CD4-positive, alpha-beta T cell treated with Interleukin-2 at 100 ng/mL for 4 hours (primary cell): Measurements from ENCODE around the gene FBXW8.

ENCODE experiments used
- DNase-seq: peaks from one replicate; pipeline ENCODE4 v3.0.0-alpha.2; 2020; ENCODE audit warnings: low spot score

The FBXW8 gene

DNA sequence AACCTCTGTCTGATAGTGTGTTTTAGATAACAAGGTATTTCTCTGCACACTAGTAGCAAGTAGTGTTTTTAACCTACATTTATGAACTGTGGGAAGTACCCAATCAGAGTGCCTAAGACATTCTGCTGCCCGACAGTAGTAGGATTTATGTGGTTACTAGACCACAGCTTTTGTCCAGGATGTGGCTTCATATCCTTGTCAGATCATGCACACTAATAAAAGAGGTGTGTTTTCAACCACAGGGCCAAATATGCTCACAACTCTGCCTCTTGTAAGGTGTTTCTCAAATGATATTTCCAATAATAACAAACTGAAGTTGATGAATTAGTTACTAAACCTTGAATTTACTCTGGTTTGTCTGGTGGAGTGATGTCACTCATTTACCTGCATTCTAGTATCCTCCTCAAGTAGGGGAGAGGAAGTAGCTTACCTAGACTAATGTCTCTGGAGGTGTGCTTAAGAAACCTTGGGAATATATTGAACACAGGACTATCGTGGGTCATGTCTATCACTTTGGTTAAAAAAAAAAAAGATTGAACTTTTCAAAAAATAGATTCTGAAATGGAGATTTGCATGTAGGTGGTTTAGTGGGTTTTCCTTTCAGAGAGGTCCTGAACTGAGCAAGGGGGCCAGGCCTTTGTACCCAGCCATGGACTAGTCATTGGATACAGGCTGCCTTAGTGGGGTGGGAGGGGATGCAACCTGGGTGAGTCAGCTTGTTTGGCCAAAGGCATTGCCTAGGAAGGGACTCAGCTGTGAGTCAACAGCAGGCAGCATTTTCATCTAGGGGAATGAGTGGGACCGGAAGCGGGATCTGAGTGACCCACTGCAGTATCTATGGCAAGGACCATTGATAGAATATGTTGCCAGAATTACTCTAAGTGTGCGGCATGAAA lies 14.1 kb downstream of the FBXW8 start:
- DNase-seq = peak; percentile 75

DNA sequence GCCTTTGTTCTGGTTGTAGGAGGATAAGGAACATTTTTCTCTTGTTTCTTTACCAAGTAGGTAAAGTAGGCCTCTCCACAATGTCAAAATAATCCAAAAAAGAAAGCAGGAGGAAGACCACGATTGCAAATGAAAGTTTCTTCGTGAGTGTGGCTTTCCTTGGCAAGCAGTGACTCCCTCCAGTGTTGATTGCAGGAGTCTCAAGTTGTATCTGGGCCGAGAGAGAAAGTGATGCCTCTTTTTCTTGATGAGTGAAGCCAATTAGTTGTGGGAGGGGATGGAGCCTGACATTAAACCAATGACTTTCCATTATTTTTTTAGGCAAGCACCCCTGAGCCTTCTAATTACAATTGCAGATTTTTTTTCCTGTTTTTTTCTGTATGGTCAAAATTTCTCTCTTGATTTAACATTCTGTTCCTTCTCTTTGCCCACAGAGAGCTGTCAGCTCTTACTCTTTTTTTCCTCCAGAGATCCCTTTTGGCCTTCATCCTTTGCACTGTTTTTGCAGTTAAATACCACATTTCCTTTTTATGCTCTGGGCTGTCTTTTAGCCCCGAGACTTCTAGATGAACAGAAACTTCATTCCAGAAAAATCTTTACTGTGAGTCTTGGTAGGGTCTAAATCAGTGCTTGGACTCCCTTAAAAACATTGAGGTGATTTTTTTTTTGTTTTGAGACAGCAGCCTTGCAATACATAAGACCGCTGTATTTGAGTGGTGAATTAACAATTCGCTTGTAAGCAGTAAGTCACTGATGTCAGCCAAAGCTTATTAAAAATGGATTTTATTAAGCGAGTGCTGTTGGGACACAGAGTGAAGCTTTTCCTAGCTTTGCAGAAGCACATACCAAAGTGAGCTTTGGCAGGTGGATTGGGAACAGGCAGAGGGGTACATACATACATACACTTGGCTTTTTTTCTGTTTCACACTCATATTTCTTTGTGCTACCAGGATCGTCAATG lies 15.8 kb downstream of the FBXW8 start:
- no peak for DNase-seq

DNA sequence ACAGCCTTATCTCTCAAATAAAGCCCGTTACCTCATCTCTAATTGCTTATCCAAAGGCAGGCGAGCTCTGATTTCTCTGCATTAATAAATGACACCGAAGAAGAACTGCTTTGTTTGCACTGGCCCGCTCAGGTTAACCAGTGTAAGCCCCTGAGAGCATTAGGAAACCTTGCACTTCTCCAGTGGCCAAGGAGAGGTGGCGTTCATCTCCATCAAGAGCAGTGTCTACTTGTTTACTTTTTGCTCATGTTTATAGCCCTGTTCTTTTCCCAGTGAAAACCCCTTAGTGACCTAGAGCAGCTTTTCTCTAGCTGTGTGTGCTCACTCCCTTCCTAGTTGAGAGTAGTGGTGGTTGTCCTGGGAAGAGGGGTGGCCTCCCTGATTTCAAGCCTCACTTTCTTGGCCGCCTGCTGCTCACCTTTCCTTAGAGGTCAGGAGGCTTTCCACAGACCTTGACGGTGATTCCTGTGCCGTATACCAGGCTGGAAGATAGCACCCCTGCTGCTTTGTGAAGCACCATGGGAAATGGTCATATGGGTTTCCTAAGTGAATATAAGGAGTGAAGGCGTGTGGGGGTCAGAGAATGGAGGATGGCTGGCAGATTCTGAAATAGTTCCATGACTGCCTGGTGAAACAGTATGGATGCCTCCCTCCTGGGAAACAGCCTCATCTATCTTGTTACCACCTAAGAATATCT lies 16.6 kb downstream of the FBXW8 start:
- no peak for DNase-seq

DNA sequence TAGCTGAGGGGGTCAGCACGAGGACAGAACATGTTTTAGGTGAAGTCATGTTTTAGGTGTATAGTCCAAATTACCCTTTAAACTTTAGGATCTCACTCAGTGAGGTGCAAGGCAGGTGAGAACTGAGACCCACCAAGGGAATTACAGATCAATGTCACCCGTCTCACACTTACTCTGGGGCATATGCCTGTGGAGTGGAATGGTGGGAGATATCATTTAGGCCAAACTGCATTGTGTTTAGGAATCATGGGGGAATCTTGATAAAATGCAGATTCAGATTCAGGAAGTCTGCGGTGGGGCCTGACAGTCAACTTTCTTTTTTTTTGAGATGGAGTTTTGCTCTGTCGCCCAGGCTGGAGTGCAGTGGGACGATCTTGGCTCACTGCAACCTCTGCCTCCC lies 17.8 kb downstream of the FBXW8 start:
- DNase-seq = no peak

DNA sequence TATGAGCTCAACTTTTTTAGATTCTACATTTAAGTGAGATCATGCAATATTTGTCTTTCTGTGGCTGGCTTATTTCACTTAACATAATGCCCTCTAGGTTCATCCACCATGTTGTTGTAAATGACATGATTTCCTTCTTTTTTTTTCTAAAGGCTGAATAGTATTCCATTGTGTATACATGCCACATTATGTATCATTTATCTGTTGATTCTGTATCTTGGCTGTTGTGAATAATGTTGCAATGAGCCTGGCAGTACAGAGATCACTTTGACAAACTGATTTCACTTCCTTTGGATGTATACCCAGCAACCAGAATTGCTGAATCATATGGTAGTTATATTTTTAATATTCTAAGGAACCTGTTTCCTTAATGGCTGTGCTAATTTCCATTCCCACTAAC lies 19.1 kb downstream of the FBXW8 start:
- no peak for DNase-seq

DNA sequence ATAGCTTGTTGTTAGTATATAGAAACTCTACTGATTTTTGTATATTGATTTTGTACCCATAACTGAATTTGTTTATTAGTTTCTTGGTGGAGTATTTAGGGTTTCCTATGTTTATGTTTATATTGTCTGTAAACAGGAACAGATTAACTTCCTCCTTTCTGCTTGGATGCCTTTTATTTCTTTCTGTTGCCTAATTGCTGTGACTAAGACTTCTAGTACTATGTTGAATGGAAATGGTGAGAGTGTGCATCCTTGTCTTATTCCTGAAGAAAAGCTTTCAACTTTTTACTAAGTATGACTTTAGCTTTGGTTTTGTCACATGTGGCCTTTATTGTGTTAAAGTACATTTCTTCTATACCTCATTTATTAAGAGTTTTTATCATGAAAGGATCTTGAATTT lies 20.9 kb downstream of the FBXW8 start:
- DNase-seq = no peak

DNA sequence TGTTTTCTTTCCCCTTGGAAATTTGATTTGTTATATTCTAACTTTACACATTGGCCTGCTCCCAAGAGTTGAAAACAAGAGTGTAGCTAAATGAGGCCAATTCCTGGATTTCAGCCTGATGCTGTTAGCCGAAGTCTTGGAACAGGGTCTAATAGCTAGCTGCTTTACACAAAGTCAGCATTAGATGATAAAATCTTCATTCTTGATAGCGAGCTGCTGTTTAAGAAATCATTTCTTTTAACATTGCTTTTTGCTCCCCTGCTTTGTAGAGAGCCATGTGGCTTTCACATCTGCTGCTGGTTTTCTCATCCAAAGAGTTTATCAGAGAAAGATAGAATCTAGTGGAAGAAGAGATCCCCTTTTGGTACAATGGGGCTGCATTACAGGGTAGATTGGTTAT lies 22.3 kb downstream of the FBXW8 start:
- DNase-seq = no peak

DNA sequence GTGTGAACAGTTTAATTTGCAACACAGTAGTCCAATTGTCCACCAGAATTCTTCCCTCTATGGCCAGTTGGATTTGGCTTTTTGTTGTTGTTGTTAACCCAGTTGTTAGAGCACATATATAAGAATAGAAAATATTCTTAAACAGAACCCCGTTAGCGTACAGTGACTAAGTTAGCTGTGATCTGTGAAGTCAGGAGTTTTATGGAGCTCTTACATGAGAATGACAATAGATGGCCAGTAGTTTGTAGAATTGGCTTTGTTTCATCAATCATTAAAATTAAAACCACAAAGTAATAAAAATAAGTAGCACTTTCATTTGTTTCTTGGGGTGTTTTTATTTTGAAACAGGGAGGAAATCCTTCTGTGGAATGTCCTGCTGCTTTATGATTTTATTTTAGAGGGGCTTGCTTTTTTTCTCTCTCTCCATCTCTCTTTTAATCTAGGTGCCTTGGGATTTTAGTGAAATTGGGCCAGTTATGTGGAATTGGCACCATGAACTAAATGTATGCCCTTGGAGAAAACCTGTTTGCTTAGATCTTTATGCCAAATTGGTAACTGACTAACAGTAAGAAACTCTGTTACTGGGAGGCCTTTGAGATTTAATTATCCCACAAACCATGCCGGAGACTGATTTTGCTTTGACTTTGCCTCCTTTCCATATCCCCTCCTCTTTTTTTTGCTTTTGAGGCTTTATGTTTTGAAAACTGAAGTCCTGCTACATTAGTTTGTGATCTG lies 22.9 kb downstream of the FBXW8 start:
- no peak for DNase-seq

DNA sequence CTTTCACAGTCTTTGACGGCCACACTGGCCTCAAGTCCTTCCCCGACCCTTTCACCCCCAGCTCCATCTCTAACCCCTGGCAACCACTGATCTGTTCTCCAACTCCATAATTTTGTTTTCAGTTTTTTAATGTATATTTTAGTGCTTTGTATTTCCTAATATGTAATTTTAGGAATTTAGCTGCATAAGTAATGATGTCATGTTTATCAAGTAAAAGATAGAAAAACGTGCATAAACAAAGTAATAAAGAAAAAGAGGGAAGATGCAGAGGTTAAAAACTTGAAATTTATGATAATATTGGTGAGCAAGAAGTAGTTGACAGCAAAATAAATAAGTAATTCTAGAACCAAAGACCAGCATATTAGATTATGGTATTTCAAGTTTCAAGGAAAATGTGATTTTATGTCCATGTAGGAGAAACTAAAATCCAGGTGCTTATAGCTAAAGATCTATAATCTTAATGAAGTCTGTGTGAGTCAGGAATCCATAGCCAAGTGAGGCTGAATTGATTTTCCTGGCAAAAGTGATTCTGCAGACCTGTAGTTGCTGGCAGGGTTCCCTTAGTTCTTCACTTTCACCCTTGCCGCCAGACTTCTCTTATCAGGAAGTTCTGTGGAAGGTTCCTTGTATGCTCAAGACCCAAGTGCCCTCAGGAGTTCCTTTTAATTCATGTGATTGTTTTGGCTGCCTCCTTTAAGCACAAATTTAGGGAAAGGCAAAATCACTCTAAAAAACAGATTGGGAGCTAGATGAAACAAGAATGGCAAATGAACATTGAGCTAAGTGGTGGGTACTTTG lies 24.4 kb downstream of the FBXW8 start:
- DNase-seq = no peak

DNA sequence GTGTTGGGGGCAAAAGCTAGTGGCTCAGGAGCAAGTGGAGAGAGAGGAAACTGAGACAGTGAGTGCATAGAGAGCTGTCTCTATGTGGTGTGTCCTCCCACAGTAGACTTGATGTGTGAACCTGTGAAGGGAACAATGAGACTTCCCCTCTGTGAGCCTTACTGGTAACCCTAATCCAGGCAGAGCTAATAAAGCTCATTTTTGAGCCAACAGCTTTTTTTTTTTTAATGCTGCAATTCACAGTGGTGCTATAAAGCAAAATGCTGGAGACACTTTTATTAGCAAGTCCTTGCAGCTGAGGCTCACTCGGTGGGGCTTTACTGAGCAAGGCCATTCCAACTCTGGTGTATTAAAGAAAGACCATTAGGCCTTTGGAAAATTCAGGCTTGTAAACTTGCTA lies 26.9 kb downstream of the FBXW8 start:
- no peak for DNase-seq

DNA sequence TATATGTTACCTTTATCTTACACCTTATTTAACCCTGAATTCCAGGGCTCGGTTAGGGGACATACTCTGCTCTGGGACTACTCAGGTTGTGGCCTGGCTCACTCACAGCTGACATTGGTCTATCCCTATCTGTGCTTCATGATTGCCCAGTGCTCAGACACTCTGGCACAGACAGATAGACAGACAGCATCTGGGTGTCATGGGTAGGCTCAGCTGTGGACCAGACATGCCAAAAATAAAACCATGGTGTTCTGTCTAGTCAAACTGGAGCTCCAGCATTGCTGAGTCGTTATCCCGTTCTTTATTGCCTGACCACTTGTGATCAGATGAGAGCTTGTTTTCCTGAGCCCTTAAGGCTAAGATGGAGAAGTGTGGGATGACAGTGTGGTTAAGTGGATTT lies 29.0 kb downstream of the FBXW8 start:
- no peak for DNase-seq

DNA sequence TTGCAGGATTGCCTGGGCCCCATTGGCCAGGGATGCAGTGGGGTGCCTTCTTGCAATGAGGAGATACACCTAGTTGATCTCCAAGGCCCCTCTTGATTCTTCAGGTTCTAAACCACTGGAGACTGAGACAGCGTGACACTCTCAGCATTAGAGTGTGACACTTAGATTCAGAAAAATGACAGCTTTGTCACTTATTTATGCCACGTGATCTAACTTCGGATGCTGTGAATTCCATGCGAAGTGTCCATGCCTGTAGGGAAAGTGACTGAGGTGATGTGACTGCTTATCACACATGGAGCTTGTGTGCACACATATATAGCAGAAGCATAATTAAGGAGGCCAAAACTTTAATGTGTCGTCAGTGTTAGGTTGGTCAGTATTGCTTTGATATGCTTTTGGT lies 30.4 kb downstream of the FBXW8 start:
- no peak for DNase-seq

DNA sequence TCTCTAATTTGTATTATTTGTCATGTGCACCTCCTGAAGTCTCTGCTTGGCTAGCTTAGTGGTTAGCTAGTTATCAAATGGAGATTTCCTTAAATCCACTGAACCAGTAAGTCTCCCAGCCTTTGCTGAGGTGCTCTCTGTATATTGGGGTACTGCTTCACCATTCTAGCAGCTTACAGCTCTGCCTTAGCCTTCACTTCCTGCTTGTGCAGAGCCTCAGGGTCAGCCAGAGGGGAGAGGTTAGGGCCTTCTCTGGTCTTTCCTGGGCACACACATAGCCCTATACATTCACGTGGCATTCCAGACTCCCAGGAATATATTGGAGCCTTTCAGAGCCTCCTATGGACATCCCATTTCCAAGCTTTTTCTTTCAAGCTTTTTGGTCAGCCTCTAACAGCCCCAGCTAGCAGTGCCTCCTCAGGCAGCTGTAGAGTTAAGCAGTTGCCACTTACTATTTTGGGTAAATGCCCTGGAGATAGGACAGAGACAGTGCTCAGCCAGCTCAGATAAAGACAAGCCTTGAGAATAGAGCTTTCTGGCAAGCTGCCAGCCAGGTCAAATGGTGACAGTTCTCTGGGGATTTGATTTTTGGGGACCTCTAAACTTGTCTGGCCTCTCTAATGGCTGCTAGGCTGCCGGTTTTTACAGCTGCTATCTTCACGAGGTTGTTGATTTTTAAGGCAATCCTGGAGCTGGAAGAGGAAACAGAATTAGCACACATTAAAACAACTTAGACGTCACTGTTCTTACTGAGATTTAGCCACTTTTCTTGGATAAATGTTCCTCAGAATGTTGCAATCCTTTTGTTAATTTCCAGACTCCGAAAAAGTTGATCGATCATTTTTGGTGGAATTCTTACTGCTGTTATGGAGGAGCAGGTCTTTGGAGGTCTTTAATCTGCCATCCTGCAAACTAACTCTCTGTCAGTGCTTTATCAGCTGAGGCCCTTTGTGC lies 32.9 kb downstream of the FBXW8 start:
- no peak for DNase-seq

DNA sequence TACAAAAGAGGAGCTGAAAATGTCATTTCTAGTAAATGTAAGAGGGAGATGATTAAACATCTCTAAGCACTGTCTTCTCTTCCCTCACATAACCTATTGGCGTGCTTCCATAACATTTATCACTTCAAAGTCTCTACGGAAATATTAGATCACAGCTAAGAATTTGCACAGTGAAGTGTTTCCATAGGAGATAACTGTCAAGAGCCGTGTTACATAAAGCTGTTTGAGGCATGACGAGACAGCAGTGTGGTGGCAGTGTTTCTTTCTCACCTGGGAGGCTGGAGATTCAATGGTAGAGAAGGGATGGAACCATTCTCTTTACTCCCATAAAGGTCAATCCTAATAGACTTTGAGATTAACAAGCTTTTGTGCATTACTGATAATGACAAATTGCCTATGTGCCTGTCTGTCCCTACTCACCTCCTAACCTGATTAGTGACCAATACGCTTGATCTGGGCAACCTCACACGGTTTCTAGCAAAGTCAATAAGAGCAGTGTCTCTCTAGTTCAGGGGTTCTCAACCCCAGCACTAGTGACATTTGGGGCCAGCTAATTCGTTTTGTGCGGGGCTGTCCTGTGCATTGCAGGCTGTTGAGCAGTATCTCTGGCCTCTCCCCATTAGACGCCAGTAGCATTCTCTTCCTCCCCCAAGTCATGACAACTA lies 35.3 kb downstream of the FBXW8 start:
- DNase-seq = no peak

DNA sequence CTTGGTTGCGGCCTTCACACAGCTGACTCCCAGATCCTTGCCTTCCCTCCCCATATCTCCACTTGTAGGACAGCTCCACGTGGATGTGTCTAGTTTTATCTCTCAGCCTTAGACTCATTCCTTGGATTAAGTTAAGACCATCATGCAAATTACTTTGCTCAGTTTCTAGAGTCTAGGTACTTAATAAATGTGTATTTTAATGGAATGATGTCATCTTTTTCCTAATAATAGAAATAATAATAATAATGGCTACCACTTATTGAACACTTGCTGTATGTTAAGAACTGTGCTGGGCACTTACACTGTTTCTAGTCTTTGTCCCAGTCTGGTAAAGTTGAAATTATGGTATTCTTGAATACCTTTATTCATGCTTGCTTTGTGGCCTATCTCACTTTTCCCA lies 37.5 kb downstream of the FBXW8 start:
- DNase-seq = no peak

DNA sequence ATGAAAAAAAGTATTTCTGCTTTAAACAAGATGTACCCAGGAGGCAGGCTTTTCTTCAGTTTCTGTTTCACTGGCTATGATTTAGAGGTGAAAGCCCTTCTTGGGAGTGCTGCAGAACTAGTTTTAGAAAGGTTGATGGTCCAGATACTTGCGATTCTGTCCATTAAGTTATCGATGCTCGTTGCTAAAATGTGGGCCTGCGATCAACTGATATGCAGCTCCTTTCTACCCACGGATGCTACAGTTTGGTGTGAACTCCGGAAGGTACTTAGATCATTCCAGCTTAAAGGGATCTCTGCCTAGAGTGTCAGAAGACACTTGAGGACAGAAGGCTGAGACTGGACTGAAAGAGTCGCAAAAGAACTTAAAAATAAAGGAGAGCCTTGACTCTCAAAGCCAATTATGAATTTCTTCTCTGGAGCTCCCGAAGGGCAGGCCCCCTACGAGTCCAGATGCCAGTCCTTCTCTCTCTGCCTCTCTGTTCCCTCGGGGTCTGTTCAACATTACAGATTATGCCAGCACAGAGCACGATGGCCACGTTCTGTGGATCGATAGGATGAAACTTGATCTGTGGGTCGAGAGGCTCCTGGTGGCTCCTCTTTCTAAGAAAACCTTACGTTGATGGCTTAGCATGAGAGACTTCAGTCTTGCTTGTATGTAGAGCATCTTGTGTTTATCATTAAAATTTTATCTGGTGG lies 40.0 kb downstream of the FBXW8 start:
- DNase-seq = no peak

DNA sequence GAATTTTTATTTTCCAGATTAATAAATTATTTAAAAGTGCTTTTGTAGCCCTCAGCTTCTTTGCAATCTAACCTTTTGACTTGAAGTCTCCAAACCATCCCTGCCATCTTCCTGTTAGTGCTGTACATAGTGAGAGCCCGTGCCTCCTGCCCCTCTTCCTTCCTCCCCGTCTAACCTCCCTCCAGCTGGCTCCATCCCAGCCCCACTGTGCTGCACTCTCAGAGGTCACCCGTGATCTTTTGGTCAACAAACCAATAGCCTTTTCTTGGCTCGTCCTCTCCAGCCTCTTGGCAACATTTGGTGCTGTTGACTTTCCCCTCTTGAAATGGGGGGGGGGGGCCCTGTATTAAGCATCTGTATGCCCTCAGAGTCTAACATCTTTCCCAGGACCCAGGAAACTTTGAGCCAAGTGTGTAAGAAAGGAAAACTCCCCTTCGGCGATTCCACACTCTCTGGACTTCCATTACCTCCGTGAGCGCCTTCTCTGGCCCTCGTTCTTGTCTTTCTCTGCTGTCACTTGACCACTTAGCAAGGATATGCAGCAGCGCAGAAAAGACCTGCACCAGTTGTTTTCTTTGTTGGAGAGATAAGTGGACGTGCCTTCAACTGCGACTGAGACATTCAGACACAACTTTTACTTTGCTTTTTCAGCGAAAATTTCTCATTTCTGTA lies 44.1 kb downstream of the FBXW8 start:
- DNase-seq = no peak
